Measurements from ENCODE around the gene ALKBH5.
A peak's percentile ranks its signal among the peaks of the same experiment; 100 is the strongest.

Gene ALKBH5

GRCh38 chr17:18224053-18224386, 40.4 kb downstream of the ALKBH5 start:
- no peak for DNase-seq (ENCODE audit: low read depth)

GRCh38 chr17:18224387-18225120, 40.9 kb downstream of the ALKBH5 start:
- DNase-seq (ENCODE audit: low read depth) = no peak

- peak; percentile 91 for DNase-seq (ENCODE audit: low read depth)
Observed at GRCh38 chr17:18225121-18225641, 41.6 kb downstream of the ALKBH5 start, which contains the start of gene LLGL1. TSS of gene LLGL1 (plus strand) at chr17:18225635. CDS start at chr17:18225683, 48 bp downstream.

GRCh38 chr17:18225642-18226283, 42.1 kb downstream of the ALKBH5 start:
- no peak for DNase-seq (ENCODE audit: low read depth)

GRCh38 chr17:18226284-18226945, 42.8 kb downstream of the ALKBH5 start:
- DNase-seq (ENCODE audit: low read depth) = no peak

GRCh38 chr17:18227635-18228034, 44.0 kb downstream of the ALKBH5 start:
- DNase-seq (ENCODE audit: low read depth) = no peak

- DNase-seq (ENCODE audit: low read depth) = no peak
Observed at GRCh38 chr17:18228176-18228682, 44.6 kb downstream of the ALKBH5 start.

GRCh38 chr17:18229254-18229653, 45.6 kb downstream of the ALKBH5 start:
- no peak for DNase-seq (ENCODE audit: low read depth)

GRCh38 chr17:18229771-18230170, 46.1 kb downstream of the ALKBH5 start:
- DNase-seq (ENCODE audit: low read depth) = no peak

- DNase-seq (ENCODE audit: low read depth) = no peak
Observed at GRCh38 chr17:18230288-18231141, 46.9 kb downstream of the ALKBH5 start.

GRCh38 chr17:18231164-18231563, 47.5 kb downstream of the ALKBH5 start:
- no peak for DNase-seq (ENCODE audit: low read depth)

- no peak for DNase-seq (ENCODE audit: low read depth)
Observed at GRCh38 chr17:18233803-18234518, 50.3 kb downstream of the ALKBH5 start.

- DNase-seq (ENCODE audit: low read depth) = no peak
Observed at GRCh38 chr17:18234853-18235380, 51.3 kb downstream of the ALKBH5 start.

GRCh38 chr17:18235743-18236256, 52.2 kb downstream of the ALKBH5 start:
- DNase-seq (ENCODE audit: low read depth) = no peak

- no peak for DNase-seq (ENCODE audit: low read depth)
Observed at GRCh38 chr17:18236494-18236893, 52.9 kb downstream of the ALKBH5 start.

GRCh38 chr17:18237461-18237860, 53.8 kb downstream of the ALKBH5 start:
- no peak for DNase-seq (ENCODE audit: low read depth)

GRCh38 chr17:18238299-18238698, 54.7 kb downstream of the ALKBH5 start:
- DNase-seq (ENCODE audit: low read depth) = no peak

GRCh38 chr17:18240449-18240848, 56.8 kb downstream of the ALKBH5 start:
- no peak for DNase-seq (ENCODE audit: low read depth)

- DNase-seq (ENCODE audit: low read depth) = no peak
Observed at GRCh38 chr17:18241229-18241871, 57.7 kb downstream of the ALKBH5 start.
